ENCODE results near the gene ACER3.
"Not testable (repeated sequence)": the region's sequence is repeated elsewhere in the genome, so short reads cannot be mapped to it uniquely, and the experiment has no call there.

ACER3 gene

DNA sequence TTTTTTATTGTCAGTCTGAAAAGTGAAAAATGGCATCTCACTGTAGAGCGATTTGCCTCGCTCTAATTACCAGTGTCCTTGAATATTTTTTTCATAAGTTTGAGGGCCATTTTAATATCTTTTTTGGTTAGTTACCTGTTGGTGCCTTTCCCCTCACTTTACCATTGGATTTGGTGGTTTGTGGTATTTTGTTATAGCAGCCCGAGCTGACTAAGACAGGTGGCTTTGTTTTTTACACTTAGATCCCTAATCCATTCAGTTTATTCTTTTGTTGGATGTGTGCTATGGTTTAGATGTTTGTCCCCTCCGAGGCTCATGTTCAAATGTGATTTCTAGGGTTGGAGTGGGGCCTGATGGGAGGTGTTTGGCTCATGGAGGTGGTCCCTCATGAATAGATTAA lies 199.5 kb downstream of the ACER3 start:
- Histone ChIP-seq H3K9ac (ENCODE audit: low read depth, low read length) (no peak overlapping the region), H3K4me3 (ENCODE audit: low read depth, low read length) (no peak overlapping the region), H3K9me3 (ENCODE audit: control insufficient read depth, insufficient read depth, low read length) (no peaks in the 10 kb centered on the region), H3K36me3 (ENCODE audit: control insufficient read depth, insufficient read depth, low read length) (no peaks in the 10 kb centered on the region), H3K4me1 (ENCODE audit: control insufficient read depth, insufficient read depth, low read length) (no peaks in the 10 kb centered on the region; the same call in 1 of the 2 replicates), H3K27me3 (ENCODE audit: control insufficient read depth, insufficient read depth, low read length) (0 out of 2 replicates have a peak, but pooled peaks cover 7% of the 10 kb centered on the region), H3K27ac (ENCODE audit: low read depth, low read length) (no peak overlapping the region)

DNA sequence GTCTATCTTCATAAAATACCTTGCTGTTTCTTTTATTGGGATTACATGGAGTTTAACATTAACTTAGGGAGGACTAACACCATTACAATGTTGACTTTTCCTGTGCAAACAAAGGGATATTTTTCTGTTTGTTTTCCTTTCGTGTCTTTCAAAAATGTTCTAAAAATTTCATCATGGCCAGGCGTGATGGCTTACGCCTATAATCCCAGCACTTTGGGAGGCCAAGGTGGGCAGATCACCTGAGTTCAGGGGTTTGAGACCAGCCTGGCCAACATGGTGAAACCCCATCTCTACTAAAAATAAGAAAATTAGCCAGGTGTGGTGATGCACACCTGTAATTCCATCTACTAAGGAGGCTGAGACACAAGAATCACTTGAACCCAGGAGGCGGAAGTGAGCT lies 200.5 kb downstream of the ACER3 start:
- H3K36me3 ChIP-seq (ENCODE audit: control insufficient read depth, insufficient read depth, low read length); H3K4me1 ChIP-seq (ENCODE audit: control insufficient read depth, insufficient read depth, low read length); H3K9me3 ChIP-seq (ENCODE audit: control insufficient read depth, insufficient read depth, low read length); H3K9ac ChIP-seq (ENCODE audit: low read depth, low read length); H3K4me3 ChIP-seq (ENCODE audit: low read depth, low read length); H3K27ac ChIP-seq (ENCODE audit: low read depth, low read length): not testable (repeated sequence)
- 0 out of 2 replicates have a peak, but pooled peaks cover 11% of the 10 kb centered on the region for H3K27me3 ChIP-seq (ENCODE audit: control insufficient read depth, insufficient read depth, low read length)

- no peak overlapping the region for H3K4me3 ChIP-seq (ENCODE audit: low read depth, low read length)
Observed at GRCh38 chr11:77062924-77063323, 202.2 kb downstream of the ACER3 start.

DNA sequence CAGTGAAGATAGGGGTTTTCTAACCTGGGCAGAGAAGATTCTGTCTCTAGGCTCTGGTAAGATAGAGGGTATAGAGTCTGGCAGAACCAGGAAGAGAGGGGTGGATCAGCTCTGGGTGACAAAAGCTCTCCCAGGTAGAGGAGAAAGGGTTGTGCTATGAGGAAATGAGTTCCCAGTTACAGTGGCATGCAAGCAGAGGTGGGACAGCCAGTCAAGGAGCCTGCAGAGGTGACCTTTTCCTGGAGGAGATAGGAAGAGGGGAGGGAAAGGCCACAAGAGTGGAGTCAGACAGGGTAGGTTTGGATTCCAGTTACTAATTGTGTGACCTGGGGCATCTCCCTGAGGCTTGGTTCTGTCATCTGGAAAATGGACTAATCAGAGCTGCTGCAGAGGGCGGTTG lies 202.7 kb downstream of the ACER3 start:
- Histone ChIP-seq H3K36me3 (ENCODE audit: control insufficient read depth, insufficient read depth, low read length) (no peaks in the 10 kb centered on the region), H3K27ac (ENCODE audit: low read depth, low read length) (no peak overlapping the region), H3K27me3 (ENCODE audit: control insufficient read depth, insufficient read depth, low read length) (0 out of 2 replicates have a peak, but pooled peaks cover 11% of the 10 kb centered on the region), H3K9ac (ENCODE audit: low read depth, low read length) (no peak overlapping the region), H3K4me3 (ENCODE audit: low read depth, low read length) (no peak overlapping the region), H3K9me3 (ENCODE audit: control insufficient read depth, insufficient read depth, low read length) (no peaks in the 10 kb centered on the region), H3K4me1 (ENCODE audit: control insufficient read depth, insufficient read depth, low read length) (peaks cover 12% of the 10 kb centered on the region)

More at GRCh38 chr11:77062924-77063323, 202.2 kb downstream of the ACER3 start:
- H3K27me3 ChIP-seq (ENCODE audit: control insufficient read depth, insufficient read depth, low read length): 0 out of 2 replicates have a peak, but pooled peaks cover 11% of the 10 kb centered on the region
- H3K27ac ChIP-seq (ENCODE audit: low read depth, low read length): no peak overlapping the region
- H3K36me3 ChIP-seq (ENCODE audit: control insufficient read depth, insufficient read depth, low read length): no peaks in the 10 kb centered on the region
- no peaks in the 10 kb centered on the region for H3K9me3 ChIP-seq (ENCODE audit: control insufficient read depth, insufficient read depth, low read length)
- H3K9ac ChIP-seq (ENCODE audit: low read depth, low read length): no peak overlapping the region
- peaks cover 12% of the 10 kb centered on the region for H3K4me1 ChIP-seq (ENCODE audit: control insufficient read depth, insufficient read depth, low read length)

- Histone ChIP-seq H3K4me3 (ENCODE audit: low read depth, low read length) (no peak overlapping the region), H3K4me1 (ENCODE audit: control insufficient read depth, insufficient read depth, low read length) (peaks cover 12% of the 10 kb centered on the region), H3K9ac (ENCODE audit: low read depth, low read length) (no peak overlapping the region), H3K27ac (ENCODE audit: low read depth, low read length) (no peak overlapping the region), H3K9me3 (ENCODE audit: control insufficient read depth, insufficient read depth, low read length) (no peaks in the 10 kb centered on the region), H3K36me3 (ENCODE audit: control insufficient read depth, insufficient read depth, low read length) (no peaks in the 10 kb centered on the region), H3K27me3 (ENCODE audit: control insufficient read depth, insufficient read depth, low read length) (0 out of 2 replicates have a peak, but pooled peaks cover 11% of the 10 kb centered on the region)
Observed at GRCh38 chr11:77063861-77064260, 203.1 kb downstream of the ACER3 start.

GRCh38 chr11:77064648-77065217 lies 204.0 kb downstream of the ACER3 start:
- Histone ChIP-seq H3K27ac (ENCODE audit: low read depth, low read length) (no peak overlapping the region), H3K9me3 (ENCODE audit: control insufficient read depth, insufficient read depth, low read length) (no peaks in the 10 kb centered on the region), H3K27me3 (ENCODE audit: control insufficient read depth, insufficient read depth, low read length) (0 out of 2 replicates have a peak, but pooled peaks cover 11% of the 10 kb centered on the region), H3K9ac (ENCODE audit: low read depth, low read length) (no peak overlapping the region), H3K4me1 (ENCODE audit: control insufficient read depth, insufficient read depth, low read length) (peaks cover 12% of the 10 kb centered on the region), H3K36me3 (ENCODE audit: control insufficient read depth, insufficient read depth, low read length) (no peaks in the 10 kb centered on the region), H3K4me3 (ENCODE audit: low read depth, low read length) (no peak overlapping the region)

DNA sequence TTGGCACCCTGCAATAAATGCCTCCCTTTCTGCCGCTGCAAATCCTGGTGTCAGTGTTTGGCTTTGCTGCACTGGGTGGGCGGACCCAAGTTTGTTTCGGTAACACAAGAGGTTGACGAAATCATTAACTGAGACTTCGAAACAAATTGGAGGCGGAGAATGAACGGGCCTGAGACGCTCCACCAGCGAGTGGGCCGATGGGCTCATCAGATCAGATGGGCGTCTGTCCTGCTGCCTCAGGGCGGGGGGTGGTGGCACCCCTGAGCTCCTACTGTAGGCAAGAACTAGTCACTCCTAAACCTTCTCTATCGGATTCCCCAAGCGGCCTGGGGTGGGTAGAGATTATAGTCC lies 205.1 kb downstream of the ACER3 start:
- Histone ChIP-seq H3K27me3 (ENCODE audit: control insufficient read depth, insufficient read depth, low read length) (0 out of 2 replicates have a peak, but pooled peaks cover 11% of the 10 kb centered on the region), H3K27ac (ENCODE audit: low read depth, low read length) (no peak overlapping the region), H3K4me1 (ENCODE audit: control insufficient read depth, insufficient read depth, low read length) (peaks cover 12% of the 10 kb centered on the region), H3K9me3 (ENCODE audit: control insufficient read depth, insufficient read depth, low read length) (no peaks in the 10 kb centered on the region), H3K9ac (ENCODE audit: low read depth, low read length) (peak overlapping the region; percentile 52; the same call in 1 of the 2 replicates), H3K36me3 (ENCODE audit: control insufficient read depth, insufficient read depth, low read length) (no peaks in the 10 kb centered on the region), H3K4me3 (ENCODE audit: low read depth, low read length) (peak overlapping the region; percentile 78)

- no peaks in the 10 kb centered on the region for H3K9me3 ChIP-seq (ENCODE audit: control insufficient read depth, insufficient read depth, low read length)
- H3K27ac ChIP-seq (ENCODE audit: low read depth, low read length): peak within 1 kb of the TSS; percentile 75
Observed at GRCh38 chr11:77066229-77067042, 205.7 kb downstream of the ACER3 start, which contains the start of gene CAPN5. TSS of gene CAPN5 (plus strand) at chr11:77066971. CDS start at chr11:77084887, 17,916 bp downstream.

DNA sequence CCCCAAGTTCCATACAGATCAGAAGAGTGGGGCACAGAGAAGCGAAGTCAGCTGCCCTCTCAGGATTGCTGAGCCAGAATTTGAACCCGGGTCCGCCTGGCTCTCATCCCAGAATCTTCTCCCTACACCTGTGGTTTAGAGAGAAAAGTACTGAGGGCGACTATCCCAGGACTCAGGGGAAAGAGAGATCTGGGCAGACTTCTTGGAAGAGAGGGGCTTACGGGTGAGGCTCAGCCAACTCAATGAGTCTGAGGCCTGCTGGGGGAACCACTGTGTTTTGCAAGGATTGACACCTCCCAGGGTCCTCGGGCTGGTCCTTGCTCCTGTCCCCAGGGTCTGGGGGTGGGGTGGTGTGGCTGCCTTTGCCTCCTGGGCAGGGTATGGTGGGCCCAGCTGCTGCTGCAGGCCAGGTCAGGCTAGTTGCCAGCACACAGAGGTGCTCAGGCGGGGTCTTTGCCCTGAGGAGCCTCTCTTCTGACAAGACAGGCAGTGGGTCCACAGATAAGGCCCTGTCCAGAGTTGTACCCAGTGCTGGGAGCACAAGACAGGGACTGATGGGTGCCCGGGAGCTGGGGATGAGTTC lies 207.2 kb downstream of the ACER3 start:
- H3K27ac ChIP-seq (ENCODE audit: low read depth, low read length): no peak overlapping the region
- H3K36me3 ChIP-seq (ENCODE audit: control insufficient read depth, insufficient read depth, low read length): no peaks in the 10 kb centered on the region
- no peak overlapping the region for H3K9ac ChIP-seq (ENCODE audit: low read depth, low read length)
- no peaks in the 10 kb centered on the region for H3K9me3 ChIP-seq (ENCODE audit: control insufficient read depth, insufficient read depth, low read length)
- H3K27me3 ChIP-seq (ENCODE audit: control insufficient read depth, insufficient read depth, low read length): 0 out of 2 replicates have a peak, but pooled peaks cover 11% of the 10 kb centered on the region
- peak overlapping the region; percentile 78 for H3K4me3 ChIP-seq (ENCODE audit: low read depth, low read length)
- peaks cover 12% of the 10 kb centered on the region for H3K4me1 ChIP-seq (ENCODE audit: control insufficient read depth, insufficient read depth, low read length)

More at GRCh38 chr11:77066229-77067042, 205.7 kb downstream of the ACER3 start, which contains the start of gene CAPN5:
- Histone ChIP-seq H3K27me3 (ENCODE audit: control insufficient read depth, insufficient read depth, low read length) (0 out of 2 replicates have a peak, but pooled peaks cover 11% of the 10 kb centered on the region), H3K4me1 (ENCODE audit: control insufficient read depth, insufficient read depth, low read length) (peaks cover 12% of the 10 kb centered on the region), H3K9ac (ENCODE audit: low read depth, low read length) (peak within 1 kb of the TSS; percentile 52), H3K36me3 (ENCODE audit: control insufficient read depth, insufficient read depth, low read length) (no peaks in the 10 kb centered on the region), H3K4me3 (ENCODE audit: low read depth, low read length) (peak within 1 kb of the TSS; percentile 78)

DNA sequence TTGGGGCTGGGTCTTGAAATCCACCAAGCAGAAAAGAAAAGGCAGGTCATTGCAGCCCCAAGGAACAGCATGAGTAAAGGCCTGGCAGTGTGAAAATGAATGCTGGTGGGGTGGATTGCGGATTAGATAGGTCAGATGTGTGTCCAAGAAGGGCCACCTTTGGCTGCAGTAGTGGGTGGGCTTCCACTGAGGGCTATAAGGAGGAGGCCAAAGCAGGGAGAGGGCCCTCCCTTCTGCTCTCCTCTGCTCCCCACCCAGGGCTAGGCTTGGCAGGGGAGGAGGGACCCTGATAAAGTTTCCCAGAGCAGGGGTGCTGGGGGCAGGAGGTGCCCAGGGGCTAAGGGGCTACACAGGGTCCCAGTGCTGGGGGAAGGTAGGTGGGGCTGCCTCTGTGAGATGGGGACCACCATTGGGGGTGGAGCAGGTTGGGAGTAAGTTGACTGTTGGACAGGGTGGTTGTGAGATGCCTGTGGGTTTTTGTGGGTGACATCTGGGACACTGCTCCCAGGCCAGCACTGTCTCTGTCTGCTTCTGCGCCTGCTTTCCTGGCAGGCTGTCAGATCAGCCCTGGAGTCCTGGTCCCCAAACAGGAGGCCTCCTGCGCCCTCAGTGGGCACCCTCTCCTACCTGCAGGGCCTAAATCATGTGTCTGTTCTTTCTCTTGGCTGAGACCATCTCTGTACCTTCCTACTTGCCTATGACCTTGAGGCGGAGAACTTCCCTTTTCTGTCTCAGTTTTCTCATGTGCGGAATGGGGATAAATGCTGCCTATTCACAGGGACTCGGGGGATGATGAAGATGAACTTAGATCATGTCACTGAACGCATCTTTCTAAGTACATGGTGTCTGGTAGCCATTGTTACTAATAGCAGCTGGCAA lies 208.0 kb downstream of the ACER3 start:
- no peak overlapping the region for H3K27ac ChIP-seq (ENCODE audit: low read depth, low read length)
- H3K4me1 ChIP-seq (ENCODE audit: control insufficient read depth, insufficient read depth, low read length): peaks cover 12% of the 10 kb centered on the region
- H3K4me3 ChIP-seq (ENCODE audit: low read depth, low read length): no peak overlapping the region
- H3K27me3 ChIP-seq (ENCODE audit: control insufficient read depth, insufficient read depth, low read length): 0 out of 2 replicates have a peak, but pooled peaks cover 11% of the 10 kb centered on the region
- H3K36me3 ChIP-seq (ENCODE audit: control insufficient read depth, insufficient read depth, low read length): no peaks in the 10 kb centered on the region
- H3K9me3 ChIP-seq (ENCODE audit: control insufficient read depth, insufficient read depth, low read length): no peaks in the 10 kb centered on the region
- no peak overlapping the region for H3K9ac ChIP-seq (ENCODE audit: low read depth, low read length)
